Cardiac fibroblast (primary cell): ENCODE results near the gene FAM3C.

Experiments
- DNase-seq, 2 donors: peaks; one replicate each; pipeline versions ENCODE4 v3.0.0 to v3.0.0-alpha.2; 2010; ENCODE audit warnings: low read depth in 2 of 2
- H3K4me3 ChIP-seq, 2 donors: replicated peaks in 1 of 2; 1 replicate in 1 of 2; 2 replicates in 1 of 2; pipeline ENCODE4 v1.5.1; 2011; ENCODE audit warnings: low read depth in 2 of 2, low read length in 2 of 2, mild to moderate bottlenecking in 2 of 2, moderate library complexity in 1 of 2
- CTCF ChIP-seq: IDR thresholded peaks from one replicate; pipeline ENCODE4 v1.5.1; 2011; ENCODE audit warnings: low read depth, mild to moderate bottlenecking, low read length, inconsistent platforms

Gene FAM3C

GRCh38 chr7:121313220-121313792, 82.8 kb downstream of the FAM3C start:
- no peak for TF ChIP-seq CTCF
- DNase-seq, result no peak
- H3K4me3 ChIP-seq, result no peak overlapping the region

GRCh38 chr7:121307021-121307574, 89.0 kb downstream of the FAM3C start:
- H3K4me3 ChIP-seq, result no peak overlapping the region
- TF ChIP-seq CTCF, result no peak
- DNase-seq, result no peak

GRCh38 chr7:121306565-121306964, 89.5 kb downstream of the FAM3C start:
- no peak for DNase-seq
- TF ChIP-seq CTCF, result no peak
- no peak overlapping the region for H3K4me3 ChIP-seq

- TF ChIP-seq CTCF, result no peak
- DNase-seq, result peak; percentile 28 to 55
- H3K4me3 ChIP-seq, result no peak overlapping the region
Observed at GRCh38 chr7:121305109-121305508, 91.0 kb downstream of the FAM3C start.

GRCh38 chr7:121304102-121304658, 91.9 kb downstream of the FAM3C start:
- DNase-seq, result no peak
- H3K4me3 ChIP-seq, result no peak overlapping the region
- no peak for TF ChIP-seq CTCF

- no peak overlapping the region for H3K4me3 ChIP-seq
- TF ChIP-seq CTCF, result no peak
- DNase-seq, result no peak
Observed at GRCh38 chr7:121303422-121304101, 92.5 kb downstream of the FAM3C start.
